ENCODE data around the gene MICAL3. TPM values are rescaled to one million over a fixed set of nuclear protein-coding genes. Genes with fewer than 3 reads are reported as not detected.

MICAL3 gene
- total and polyA plus RNA-seq, 2 of the 8 experiments (the other 6 are each of a cell fraction or from before 2014, with no cell fraction given), result 8.3 to 41.8 TPM

DNA sequence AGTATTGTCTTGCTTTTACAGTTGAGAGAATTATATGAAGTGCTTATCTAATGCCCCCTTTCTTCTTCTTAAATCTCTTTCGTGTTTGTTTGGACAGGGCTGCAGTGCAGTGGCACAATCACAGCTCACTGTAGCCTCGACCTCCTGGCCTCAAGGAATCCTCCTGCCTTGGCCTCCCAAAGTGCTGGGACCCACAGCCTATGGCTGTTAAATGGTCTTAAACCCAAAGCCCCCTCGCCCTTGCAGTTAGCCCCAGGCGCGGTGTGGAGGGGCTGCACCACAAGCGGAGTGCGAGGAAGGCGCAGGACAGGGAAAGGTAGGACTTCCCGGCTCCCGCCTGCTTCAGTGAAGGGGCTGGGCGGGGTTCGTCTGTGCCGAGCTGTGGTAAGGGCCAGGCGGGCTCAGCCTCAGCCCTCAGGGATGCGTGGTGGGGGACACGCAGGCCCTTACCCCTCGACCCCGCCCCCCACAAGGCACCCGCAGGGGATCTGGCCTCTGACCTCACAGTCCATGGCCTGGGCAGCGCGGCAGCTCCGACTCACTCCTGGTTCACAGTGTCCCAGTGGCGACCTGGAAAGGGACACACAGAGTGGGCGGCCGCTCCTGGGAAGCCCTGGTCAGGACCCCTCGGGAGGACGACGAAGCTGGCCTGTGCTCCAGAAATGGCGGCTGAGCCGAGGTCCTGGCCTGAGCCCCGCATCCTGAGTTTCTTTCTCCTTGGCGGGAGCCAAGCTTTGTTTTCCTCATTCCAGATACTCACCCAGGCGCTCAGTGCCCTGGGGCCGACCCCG lies 274.6 kb downstream of the MICAL3 start:
- no peak for TF ChIP-seq NRF1 (IDR thresholded peaks at IDR 0.05; ENCODE audit: low read depth, low read length)
- H2AK5ac ChIP-seq (ENCODE audit: low read depth, low read length), result no peak overlapping the region
- 93% methylated on average over 31 of the region's 35 CpGs; no CpG with 5 or more reads in 1 of the 2 experiments for WGBS, 2 experiments (ENCODE audit: extremely low coverage in 1 of 2, insufficient coverage in 1 of 2, insufficient read length in 1 of 2, insufficient replicate concordance in 2 of 2, low coverage in 1 of 2, low lambda C conversion rate in 2 of 2, missing lambda C conversion rate in 1 of 2)

More for the DNA sequence above, 274.6 kb downstream of the MICAL3 start:
- H3K27me3 ChIP-seq (replicated peaks in 1 of 4; ENCODE audit: control insufficient read depth in 3 of 4, extremely low read depth in 1 of 4, insufficient read depth in 3 of 4, low read length in 3 of 4), result no peaks in the 10 kb centered on the region
- H4K5ac ChIP-seq (ENCODE audit: insufficient read length, low read depth, low read length), result no peak overlapping the region
- no peak overlapping the region for H3K4ac ChIP-seq (replicated peaks; ENCODE audit: insufficient read length, low read depth, low read length)
- H3K23me2 ChIP-seq (ENCODE audit: low read depth, low read length), result peaks cover 2% of the 10 kb centered on the region; the same call in 1 of the 2 replicates
- H2BK20ac ChIP-seq (ENCODE audit: low read length), result no peak overlapping the region
- no peak overlapping the region for H2BK120ac ChIP-seq (replicated peaks; ENCODE audit: low read depth, low read length)
- no peak overlapping the region for H3K27ac ChIP-seq (ENCODE audit: low read depth, low read length)
- H3K9me3 ChIP-seq (ENCODE audit: insufficient read depth in 2 of 2, low read depth in 1 of 2, low read length in 1 of 2), result no peaks in the 10 kb centered on the region
- ChIA-PET POLR2A (ENCODE audit: partially characterized antibody) (interaction anchor here (0.6 kb wide), 1 partner anchor 109 kb away, joined by 3 read pairs; no protein-coding TSS in a partner anchor), CTCF (ENCODE audit: partially characterized antibody) (interaction anchor here (0.7 to 8.4 kb wide), 9 partner anchors 7 to 135 kb away, joined by 3 to 93 read pairs (median 5); no protein-coding TSS in a partner anchor)
- no peak overlapping the region for H3K18ac ChIP-seq (ENCODE audit: extremely low read depth, low read length)
- H4K20me1 ChIP-seq (replicated peaks in 1 of 2; ENCODE audit: control insufficient read depth in 1 of 2, insufficient read depth in 2 of 2, low read length in 2 of 2), result peaks cover 0 to 3% of the 10 kb centered on the region in 2 experiments
- no peaks in the 10 kb centered on the region; a peak in 2 of 7 replicates for H3K4me1 ChIP-seq (replicated peaks in 1 of 4; ENCODE audit: control insufficient read depth in 3 of 4, insufficient read depth in 4 of 4, low read length in 3 of 4)
- H2BK5ac ChIP-seq (ENCODE audit: low read depth, low read length), result no peak overlapping the region
- 0 out of 2 replicates have a peak overlapping the region, but pooled peaks have one; percentile 9 for H2BK12ac ChIP-seq (ENCODE audit: low read depth, low read length)
- no peak overlapping the region; the same call in 1 of the 2 replicates for H4K8ac ChIP-seq (ENCODE audit: extremely low read depth, insufficient read depth, low read length)
- H3K9ac ChIP-seq (replicated peaks in 1 of 4; ENCODE audit: extremely low read depth in 1 of 4, low read depth in 3 of 4, low read length in 3 of 4), result no peak overlapping the region
- peaks cover 8% of the 10 kb centered on the region; the same call in 1 of the 2 replicates for H3K79me1 ChIP-seq (ENCODE audit: low read depth, low read length)
- H2AFZ ChIP-seq (ENCODE audit: low read length), result no peak overlapping the region
- no peak overlapping the region for H3K14ac ChIP-seq (ENCODE audit: insufficient read length)
- no peak overlapping the region for H3K4me3 ChIP-seq (ENCODE audit: extremely low read depth in 1 of 4, insufficient read depth in 2 of 4, low read depth in 3 of 4, low read length in 4 of 4)
- no peak overlapping the region for H2BK15ac ChIP-seq (ENCODE audit: low read length)
- no peak overlapping the region for H4K91ac ChIP-seq (replicated peaks; ENCODE audit: insufficient read length, low read length)
- H3K56ac ChIP-seq (replicated peaks; ENCODE audit: insufficient read length, low read depth, low read length), result no peak overlapping the region
- no peak for FAIRE-seq
- H3K79me2 ChIP-seq (ENCODE audit: control insufficient read depth in 1 of 2, insufficient read depth in 2 of 2, low read length in 2 of 2), result peaks cover 0 to 3% of the 10 kb centered on the region in 2 experiments; a peak in 2 of 4 replicates
- DNase-seq (ENCODE audit: low read depth in 1 of 2, low spot score in 2 of 2), result no peak
- H3K36me3 ChIP-seq (ENCODE audit: control insufficient read depth in 2 of 4, insufficient read depth in 4 of 4, low read length in 3 of 4), result no peaks in the 10 kb centered on the region
- no peak overlapping the region for H3K23ac ChIP-seq (ENCODE audit: insufficient read length)
- H3K4me2 ChIP-seq (ENCODE audit: insufficient read depth in 1 of 2, low read depth in 2 of 2, low read length in 2 of 2), result no peak overlapping the region
